GM18861 (cell line): ENCODE results near the gene ZDHHC8.

Source experiments
- ATAC-seq: cut with Tn5 transposase; IDR thresholded peaks from one replicate; pipeline ENCODE4 v1.9.1; 2021; ENCODE audit not compliant: unreplicated experiment

The ZDHHC8 gene

DNA sequence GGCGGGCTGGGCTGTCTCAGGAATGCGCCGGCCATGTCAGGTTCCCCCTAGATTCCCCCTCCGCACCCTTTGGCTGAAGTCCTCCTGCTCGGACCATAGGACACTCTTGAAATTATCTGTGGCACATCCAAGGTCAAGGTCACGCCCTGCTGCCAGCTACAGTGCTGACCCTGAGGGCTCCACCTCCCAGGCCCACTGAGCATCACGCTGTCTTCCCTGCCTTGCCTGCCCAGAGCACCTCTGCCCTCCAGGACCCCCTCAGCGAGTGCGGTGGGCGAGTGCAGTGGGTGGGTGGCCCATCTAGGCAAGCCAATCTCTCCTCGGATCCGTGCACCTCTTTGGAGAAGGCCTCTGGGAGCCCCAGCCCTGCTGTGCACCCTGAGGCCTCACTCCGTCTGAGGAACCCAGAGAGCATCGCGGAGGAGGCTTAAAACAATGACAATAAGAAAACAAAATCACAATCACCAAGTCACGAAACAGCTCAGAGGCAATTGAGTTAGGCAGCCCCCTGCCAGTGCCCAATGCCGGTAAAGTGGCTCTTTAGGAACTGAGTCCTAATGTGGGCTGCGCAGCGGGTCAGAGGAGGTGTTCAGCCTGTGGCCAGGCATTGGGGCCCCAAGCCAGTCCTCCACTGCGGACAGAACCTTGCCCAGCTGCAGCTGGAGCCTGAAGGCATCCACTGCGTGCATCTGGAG is 45.8 kb downstream of the ZDHHC8 start:
- ATAC-seq, result no peak

DNA sequence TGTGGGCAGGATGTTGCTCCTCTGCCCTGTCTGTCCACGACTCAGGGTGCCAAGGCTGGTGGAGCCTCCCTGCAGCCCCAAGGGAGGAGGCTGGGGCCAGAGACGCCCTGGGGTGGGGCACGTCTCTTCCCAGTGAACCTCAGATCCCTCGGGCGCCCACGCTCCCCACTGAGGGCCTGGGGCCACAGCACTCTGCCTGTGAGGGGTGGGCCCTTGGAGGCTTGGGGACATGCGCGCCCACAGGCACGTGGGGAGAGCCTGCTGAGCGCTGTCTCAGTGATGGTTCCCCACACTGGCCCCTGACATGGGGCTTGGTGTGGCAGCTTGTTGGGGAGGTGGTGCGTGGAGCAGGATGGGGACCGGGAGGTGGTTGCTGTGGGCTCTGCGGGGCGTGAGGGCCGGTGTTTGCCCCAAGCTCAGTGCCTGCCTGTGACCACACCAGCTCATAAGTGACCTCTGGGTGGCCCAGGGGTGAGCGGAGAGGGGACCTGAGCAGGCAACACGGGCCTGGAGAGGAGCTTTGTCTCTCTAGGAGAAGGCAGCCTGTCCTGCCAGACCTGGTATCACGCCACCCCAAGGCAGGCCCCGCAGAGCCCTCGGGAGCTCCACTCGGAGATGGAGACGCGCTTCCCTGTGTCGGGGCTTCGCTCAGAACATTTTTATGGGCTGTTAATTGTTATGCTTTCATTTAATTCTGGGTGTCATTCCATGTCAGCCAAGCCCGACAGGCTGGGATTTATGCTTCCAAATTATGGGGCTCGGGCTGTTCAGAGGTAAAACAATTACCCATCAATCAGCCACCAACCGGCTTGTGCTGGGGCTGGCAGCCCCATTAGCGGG is 46.7 kb downstream of the ZDHHC8 start:
- ATAC-seq, result no peak

DNA sequence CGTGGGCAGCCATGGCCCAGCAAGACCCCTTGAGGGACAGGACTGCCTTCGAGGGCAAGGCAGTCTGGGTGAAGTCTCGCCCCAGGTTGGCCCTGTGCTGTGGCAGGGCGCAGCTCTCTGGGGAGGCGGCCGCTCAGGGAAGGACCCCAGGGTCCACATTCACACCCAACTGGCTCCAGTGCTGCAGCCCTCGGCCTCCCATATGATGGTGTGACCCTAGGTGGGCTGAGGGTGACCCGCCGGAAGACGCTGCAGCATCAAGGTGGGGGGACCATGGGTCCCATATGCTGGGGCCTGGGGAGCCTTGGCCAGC is 47.3 kb downstream of the ZDHHC8 start:
- no peak for ATAC-seq

DNA sequence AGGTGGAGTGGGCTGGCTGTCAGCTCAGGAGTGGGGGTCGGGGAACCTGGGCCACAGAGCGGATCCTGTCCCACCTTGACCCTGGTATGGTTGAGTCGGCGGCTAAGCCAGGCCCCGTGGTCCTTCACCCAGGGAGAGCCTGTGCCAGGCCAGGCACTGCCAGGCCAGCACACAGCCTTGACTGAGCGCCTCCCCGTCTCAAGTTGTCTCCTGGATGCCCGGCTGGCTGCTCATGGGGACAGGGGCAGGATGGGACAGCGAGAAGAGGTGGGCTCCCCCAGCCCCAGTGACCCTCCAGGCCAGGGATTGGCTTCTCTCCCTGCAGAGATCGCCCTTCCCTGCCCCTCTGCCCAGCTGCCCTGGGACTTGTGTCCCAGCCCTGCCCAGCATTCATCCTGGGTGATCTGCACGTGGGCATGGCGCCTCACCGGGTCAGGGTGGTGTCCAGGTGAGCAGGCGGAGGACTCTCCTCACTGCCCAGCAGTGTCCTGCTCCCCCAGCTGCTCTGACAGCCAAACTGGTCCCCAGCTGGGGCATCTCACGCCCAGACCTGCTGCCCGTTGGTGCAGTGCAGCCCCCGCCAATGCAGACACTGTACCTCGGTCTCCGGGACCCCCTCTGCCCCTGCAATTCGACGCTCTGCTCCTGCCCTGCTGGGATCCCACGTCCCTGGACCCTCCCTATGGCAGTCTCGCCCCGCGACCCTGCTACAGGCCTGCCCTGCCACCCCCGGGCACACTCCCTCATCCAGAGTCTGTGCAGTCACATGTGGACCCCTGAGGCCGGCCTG is 48.0 kb downstream of the ZDHHC8 start:
- ATAC-seq, result no peak

DNA sequence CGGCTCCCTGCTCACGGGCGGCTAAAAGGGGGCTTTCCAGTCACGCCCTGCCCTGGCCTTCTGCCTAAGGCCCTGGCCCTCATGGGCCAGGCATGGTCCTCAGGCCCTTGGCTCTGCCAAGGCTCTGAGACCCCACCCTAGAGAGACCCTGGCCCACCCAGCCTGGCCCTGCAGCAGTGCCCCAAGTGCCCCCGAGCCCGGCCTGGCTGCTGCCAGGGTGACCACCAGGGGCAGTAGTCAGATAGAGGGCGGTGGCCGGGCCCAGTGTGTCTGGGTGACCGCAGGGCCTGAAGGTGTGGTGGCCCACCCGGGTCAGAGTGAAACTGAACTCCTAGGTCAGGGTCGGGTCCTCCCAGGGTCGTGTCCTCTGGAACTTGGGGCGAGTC is 48.6 kb downstream of the ZDHHC8 start:
- no peak for ATAC-seq

DNA sequence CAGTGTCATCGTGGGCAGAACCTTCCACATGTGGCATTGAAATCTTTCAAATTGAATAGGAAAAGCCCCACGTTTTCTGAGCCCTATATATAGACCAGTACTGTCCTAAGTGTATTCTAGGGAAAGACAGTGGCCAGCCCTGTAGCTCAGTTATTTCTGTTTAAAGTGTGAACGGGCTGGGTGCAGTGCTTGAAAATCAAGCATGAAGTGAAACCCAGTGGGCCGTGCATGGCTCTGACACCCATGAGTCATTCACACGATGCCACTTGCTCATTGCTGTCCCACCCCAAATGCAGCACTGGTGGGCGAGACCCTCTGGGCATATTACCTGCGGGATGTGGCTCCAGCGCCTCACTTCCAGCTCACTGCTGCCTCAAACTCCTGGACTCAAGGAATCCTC is 49.0 kb downstream of the ZDHHC8 start:
- no peak for ATAC-seq

DNA sequence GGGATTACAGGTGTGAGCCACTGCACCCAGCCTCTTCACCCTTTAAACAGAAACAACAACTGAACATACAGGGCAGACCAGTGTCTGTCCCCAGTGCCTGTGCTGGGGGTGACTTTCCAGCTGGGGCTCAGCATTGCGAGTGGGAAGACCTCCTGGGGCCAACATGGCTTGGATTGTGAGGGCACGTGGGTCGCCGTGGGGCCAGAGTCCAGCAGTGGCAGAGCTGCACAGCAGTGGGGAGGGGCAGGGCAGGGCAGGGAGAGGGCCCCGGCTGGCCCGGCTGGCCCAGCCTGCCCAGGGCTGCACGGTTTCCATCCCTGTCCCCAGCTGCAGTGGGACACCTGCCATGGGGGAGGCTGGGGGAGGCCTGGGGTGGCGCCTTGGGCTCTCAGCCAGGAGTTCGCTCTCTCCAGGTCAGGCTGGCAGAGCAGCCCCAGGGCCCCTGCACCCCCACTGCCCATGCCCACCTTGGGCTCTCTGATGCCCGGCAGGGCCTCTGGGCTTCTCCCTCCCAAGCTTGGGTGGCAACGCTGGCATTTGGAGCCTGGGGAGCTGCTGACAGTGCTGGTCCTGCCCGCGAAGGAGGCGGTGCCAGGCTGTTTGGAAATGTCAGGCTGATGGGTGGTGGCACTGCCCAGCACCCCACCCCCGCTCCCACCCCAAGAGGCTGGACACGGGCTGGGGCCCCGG is 49.7 kb downstream of the ZDHHC8 start:
- no peak for ATAC-seq

DNA sequence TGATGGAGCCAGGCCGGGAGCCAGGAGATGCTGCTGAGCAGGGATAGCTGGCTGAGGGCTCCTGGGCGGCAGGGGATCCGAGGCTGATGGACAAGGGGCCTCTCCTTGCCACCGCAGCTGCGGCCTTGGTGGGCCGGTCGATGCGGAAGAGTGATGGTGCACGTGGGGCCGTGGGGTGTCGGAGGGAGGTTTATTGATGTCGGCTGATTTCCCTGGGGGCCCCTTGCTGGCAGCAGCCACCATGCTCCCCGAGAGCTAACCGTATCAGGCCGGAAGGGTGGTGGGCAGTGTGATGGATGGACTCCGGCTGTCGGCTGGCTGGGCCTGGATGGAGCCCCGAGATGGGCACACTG is 50.3 kb downstream of the ZDHHC8 start:
- ATAC-seq, result no peak

DNA sequence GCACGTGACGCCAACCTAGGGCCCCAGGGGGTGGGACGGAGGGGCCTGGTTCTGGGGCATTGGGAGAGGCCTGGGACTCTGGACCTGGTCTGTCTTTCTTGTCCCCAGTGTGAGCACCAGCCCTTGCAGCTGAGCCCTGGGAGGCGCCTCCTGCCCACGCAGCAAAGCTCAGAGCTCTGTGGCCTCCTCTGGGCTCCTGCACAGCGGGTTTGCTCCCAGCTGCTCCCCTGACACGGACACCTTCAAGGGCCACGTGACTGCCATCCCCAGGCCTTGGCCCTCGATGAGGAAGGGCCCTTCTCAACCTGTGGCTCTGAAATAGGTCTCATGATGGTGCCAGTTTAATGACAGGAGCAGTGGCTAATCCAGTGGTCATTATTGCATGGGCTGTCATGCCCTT is 50.8 kb downstream of the ZDHHC8 start:
- ATAC-seq, result no peak

DNA sequence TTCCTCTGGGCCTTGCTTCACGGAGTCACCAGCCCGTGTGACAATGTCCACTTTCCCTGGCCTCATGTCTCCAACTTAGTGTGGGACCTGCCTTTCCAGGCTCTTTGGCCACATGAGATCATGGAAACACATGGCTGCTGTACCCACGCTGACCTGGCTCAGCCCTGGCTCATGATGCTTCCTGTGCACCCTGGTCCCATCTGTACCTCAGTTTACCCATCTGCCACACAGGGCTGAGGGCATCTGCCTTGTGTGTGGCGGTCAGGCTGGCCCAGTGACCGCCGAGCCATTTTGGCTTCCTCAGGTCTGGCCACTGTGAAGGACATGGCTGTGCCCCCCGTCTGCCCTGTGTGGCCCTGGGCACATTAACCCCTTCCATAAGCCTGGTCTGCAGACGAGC is 51.5 kb downstream of the ZDHHC8 start:
- no peak for ATAC-seq

DNA sequence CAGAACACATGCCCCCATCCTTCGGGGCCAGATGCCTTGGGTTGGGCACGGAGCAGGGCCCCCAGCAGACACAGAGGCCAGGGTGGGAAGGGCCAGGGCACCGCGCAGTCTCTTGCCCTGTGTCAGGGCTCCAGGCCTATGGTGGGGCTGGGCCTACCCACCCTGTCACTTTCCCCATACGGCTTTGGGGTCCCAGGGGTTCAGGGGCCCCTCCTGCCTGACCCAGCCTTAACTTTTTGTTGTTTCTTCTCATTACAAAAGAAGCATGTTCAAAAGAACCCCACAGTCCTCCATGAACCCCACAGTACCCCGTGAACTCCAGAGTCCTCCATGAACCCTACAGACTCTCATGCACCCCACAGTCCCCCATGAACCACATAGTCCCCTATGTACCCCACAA is 52.2 kb downstream of the ZDHHC8 start:
- no peak for ATAC-seq

DNA sequence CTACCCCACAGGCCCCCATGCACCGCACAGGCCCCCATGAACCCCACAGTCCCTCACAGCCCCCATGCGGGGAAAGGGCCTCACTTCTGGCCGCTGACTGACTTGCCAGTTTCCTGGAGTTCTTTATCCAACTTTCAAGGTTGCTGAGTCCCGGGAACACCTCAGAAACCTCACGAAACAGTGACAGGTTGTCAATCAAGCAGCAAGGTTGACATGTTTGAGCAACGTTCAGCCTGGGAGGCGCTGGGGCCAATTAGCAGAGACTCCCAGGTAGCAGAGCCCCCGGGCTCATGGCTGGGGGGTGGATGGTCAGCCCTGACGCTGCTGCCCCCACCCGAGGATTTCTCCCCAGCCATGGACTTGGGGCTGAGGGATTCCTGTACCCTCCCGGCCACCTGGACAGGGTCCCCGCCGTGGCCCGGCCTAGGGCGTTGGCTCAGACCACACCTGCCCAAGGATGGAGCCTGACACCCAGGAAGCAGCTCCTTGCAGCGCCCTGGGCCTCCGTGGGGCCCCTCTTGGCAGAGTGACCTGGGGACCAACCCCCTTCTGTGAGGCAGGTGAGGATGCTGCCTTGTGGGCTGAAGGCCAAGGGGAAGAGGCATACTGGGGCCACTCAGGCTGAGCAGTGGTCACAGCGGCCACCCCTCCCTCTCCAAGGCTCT is 53.0 kb downstream of the ZDHHC8 start:
- ATAC-seq, result no peak

DNA sequence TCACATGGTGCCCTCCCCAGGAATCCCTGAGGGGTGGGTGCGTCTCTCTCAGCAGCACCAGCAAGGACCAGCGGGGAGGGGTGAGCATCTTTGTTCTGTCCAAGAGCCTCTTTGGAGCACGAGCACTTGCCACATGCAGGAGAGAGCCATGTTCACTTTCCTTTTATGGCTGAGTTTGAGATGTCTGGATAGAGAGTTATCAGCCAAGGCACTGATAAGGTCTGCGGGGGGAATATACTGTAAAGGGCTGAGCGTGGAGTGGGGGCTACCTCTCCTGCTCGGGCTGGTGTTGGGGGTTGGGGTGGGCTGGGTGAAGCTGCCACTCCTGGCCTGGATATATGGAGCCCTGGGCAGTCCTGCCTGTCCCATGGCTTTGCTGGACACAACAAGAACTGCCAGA is 54.1 kb downstream of the ZDHHC8 start:
- no peak for ATAC-seq

DNA sequence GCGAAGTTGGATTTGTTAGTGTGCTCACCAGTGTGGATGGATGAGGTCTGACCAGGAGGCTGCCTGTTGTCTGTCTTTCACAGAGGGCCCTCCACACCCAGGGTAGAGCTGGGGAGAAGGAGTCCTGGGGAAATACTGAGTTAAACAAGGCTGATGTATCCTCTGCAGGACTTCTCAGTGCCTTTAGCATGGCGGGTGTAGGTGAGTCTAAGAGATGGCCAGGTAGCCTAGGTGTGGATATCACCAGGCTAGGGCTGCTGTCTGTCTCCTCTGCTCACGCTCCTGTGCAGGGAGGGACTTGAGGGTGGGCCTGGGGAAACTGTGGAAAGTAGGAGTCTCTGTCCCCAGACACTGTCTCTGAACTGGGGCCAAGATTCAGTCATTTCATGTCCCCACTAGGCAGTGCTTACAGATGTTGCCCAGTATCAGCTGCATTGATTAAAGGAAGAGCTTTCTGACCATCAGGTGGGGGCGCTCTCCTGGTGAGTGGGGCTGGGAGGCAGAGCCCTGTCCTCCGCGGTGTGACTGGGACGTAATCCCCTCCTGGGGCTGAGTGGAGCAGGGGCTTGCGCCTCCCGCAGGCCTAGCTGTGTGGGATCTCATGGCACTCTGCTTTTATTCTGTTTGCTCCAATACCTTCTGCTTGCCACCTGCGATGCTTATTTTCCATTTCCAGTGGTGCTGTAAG is 54.7 kb downstream of the ZDHHC8 start:
- ATAC-seq, result no peak

DNA sequence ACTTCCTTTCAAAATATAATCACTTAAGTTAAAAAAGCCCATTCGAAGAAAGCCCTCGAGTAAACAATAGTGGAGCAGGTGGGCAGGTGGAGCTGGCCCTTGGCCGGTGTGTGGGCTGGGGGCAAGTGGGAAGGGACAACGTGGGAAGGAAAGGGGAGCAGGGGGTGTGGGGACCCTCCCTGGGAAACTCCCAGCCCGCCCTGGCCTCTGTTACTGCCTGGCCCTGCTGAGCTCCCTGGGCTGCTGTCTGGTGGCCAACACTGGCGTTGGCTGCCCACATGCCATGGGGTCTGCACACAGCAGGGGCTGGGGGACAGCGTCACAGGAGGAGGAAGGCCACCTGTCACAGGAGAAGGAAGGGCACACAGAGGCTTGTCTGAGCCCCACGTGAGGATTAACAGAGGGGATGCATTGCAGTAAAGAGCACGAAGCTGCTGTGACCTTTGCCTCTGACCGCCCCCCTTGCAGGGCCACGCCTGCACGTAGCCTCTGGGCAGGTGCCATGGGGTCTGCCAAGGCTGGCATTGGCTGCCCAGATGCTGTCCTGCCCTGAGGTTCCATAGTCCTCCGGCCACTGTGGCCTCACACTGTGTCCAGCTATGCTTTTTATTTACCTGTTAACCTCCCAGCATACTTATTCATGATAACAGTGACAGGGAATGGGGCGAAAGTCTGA is 55.4 kb downstream of the ZDHHC8 start:
- no peak for ATAC-seq

DNA sequence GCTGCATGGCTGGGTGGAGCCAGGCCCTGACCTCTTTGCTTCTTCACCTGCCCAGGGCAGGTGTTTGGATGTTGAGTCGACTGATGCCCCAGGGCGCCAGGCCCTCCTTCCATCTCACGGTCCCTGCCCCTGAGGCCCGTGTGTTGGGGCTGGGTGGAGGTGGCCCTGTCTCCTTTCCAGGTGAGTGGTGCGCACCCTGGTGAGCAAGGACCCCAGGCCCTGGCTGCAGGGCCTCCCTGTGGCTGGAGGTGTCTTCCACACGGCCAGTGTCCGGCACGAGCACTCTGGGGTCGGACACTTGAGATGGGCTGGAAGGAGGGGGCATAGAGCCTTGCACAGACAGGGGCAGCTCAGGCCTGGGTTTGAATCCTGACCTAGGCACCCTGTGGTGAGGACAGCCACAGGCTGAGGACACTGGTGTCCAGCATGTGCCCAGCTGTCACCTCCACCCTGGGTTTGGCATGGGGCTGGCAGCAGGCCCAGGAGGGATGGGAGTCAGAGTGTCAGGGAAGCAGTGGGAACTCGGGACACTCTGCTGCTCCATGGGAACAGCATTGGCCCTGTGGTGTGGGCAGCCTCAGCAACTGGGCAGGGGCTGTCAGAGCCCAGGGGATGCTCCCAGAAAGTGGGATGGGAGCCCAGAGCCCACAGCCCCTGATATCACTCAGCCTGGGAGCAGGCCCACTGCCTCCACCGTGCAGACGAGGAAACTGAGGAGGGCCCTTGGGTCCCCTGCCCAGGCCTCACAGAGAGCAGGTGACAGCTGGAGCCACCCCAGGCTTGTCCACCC is 56.4 kb downstream of the ZDHHC8 start:
- ATAC-seq, result no peak

DNA sequence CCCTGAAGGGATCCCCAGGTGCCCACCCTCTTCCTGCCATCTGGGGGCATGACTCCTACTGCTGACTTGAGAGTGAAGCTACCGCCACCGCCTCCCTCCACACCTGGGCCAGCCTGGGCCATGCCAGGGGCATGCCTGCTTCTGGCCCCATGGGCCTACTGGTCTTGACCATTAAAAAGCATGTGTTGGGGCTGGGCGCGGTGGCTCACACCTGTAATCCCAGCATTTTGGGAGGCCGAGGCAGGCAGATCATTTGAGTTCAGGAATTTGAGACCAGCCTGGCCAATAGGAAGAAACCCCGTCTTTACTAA is 56.9 kb downstream of the ZDHHC8 start:
- no peak for ATAC-seq

DNA sequence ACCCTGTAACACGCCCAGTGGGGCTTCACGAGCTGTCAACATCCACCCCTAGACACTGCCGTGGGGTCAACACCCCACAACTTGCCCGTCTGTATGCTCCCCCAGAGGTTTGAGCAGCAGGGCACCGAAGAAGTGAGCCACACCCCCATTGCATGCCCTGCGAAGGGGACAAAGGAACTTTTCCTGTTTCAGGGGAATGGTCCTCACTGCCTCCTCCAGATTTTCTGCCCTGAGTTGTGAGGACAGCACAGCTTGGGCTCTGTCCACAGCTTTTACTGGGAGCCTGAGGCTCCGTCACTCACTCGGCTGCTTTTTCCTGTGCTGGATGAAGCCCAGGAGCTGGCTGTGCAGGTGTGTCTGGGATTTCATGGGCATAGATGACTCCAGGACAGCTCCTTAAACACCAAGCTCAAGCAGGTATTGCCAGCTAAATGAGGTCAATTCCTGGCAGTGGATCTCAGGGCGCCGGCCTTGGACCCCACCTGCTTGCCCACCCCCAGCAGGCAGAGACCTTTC is 59.5 kb downstream of the ZDHHC8 start:
- ATAC-seq, result no peak

DNA sequence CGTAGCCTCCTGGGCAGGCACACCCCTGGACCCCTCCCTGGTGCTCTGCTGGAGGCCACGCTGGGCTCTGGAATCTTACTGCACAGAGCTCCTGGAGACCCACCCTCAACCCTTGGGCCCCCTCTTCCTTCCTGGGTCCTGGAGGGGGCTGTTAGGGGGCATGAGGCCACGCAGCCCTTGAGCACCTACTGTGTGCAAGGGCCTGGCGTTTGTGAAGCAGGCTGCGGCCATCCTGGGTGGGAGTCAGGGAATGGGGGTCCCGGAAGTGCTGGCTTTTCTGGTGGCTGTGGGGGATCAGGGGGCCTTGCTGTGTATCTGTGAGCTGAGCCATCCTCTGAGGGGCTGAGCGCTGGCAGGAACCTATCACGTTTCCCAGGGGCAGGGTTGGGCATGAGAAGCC is 60.2 kb downstream of the ZDHHC8 start:
- ATAC-seq, result no peak
